HepG2 (cell line): ENCODE results near the gene CTNNBL1. TPM values are rescaled to one million over a fixed set of nuclear protein-coding genes. Genes with fewer than 3 reads are reported as not detected.

Experiments used
- AFF4 ChIP-seq: sonication (generic); formaldehyde crosslinking; IDR thresholded peaks from 2 replicates; pipeline ENCODE4 v1.4.0; 2020; ENCODE audit warnings: missing genetic modification reagents
- DRAP1 ChIP-seq: IDR thresholded peaks from 2 replicates; pipeline ENCODE4 v1.6.1; 2016; ENCODE audit warnings: missing genetic modification reagents, missing compliant biosample characterization
- MXD1 ChIP-seq: sonication (generic); formaldehyde crosslinking; IDR thresholded peaks from 2 replicates; pipeline ENCODE4 v1.4.0; 2020; ENCODE audit warnings: mild to moderate bottlenecking, missing genetic modification reagents
- PLSCR1 ChIP-seq: sonication (generic); formaldehyde crosslinking; IDR thresholded peaks from 2 replicates; pipeline ENCODE4 v1.5.0; 2020; ENCODE audit warnings: missing genetic modification reagents, mild to moderate bottlenecking, borderline replicate concordance
- RARG ChIP-seq: sonication (generic); formaldehyde crosslinking; IDR thresholded peaks from 2 replicates; pipeline ENCODE4 v1.4.0; 2020; ENCODE audit warnings: low read depth, mild to moderate bottlenecking, missing genetic modification reagents
- TCF7L2 ChIP-seq: IDR thresholded peaks from 2 replicates; pipeline ENCODE4 v1.6.1; 2011; ENCODE audit warnings: mild to moderate bottlenecking, low read depth, low read length, moderate library complexity
- ZNF20 ChIP-seq: sonication (generic); formaldehyde crosslinking; IDR thresholded peaks from 2 replicates; pipeline ENCODE4 v1.4.0; 2020; ENCODE audit warnings: mild to moderate bottlenecking, moderate library complexity, missing genetic modification reagents
- ZNF496 ChIP-seq: sonication (generic); formaldehyde crosslinking; IDR thresholded peaks from 2 replicates; pipeline ENCODE4 v1.8.1; 2023; ENCODE audit warnings: mild to moderate bottlenecking, moderate library complexity, missing genetic modification reagents; ENCODE audit not compliant: insufficient replicate concordance
- ZNF784 ChIP-seq: sonication (generic); formaldehyde crosslinking; IDR thresholded peaks from 2 replicates; pipeline ENCODE4 v1.5.1; 2020; ENCODE audit warnings: missing genetic modification reagents, mild to moderate bottlenecking, borderline replicate concordance
- polyA plus RNA-seq, 8 experiments: library from polyadenylated mRNA; depleted of rRNA in 3 of 8; stranded (reverse) in 7 of 8; unstranded in 1 of 8; fragments of >200 nt; fragmentation: Illumina TruSeq in 4 of 8; extraction: Trizol in 4 of 8; gene quantifications; 2 replicates each; pipeline versions ENCODE4 v1.2.1 to v1.2.3, GENCODE V29; 2011 to 2016; ENCODE audit warnings: low read depth in 4 of 8, missing spikeins in 1 of 8, mixed read lengths in 1 of 8; ENCODE audit not compliant: insufficient read depth in 1 of 8
- total RNA-seq, 5 experiments: library from RNA; depleted of rRNA; stranded (reverse); fragments of >200 nt; fragmentation: Illumina TruSeq; extraction: Trizol; gene quantifications; 2 replicates each; pipeline ENCODE4 v1.2.3, GENCODE V29; 2016; ENCODE audit warnings: low read depth in 1 of 5

The CTNNBL1 gene
- total and polyA plus RNA-seq, 2 of the 13 experiments (the other 11 are each of a cell fraction or from before 2014, with no cell fraction given) = 49.3 to 94.6 TPM

- TF ChIP-seq TCF7L2 (no peak), DRAP1 (CRISPR knock-in tag) (no peak), AFF4 (CRISPR knock-in tag) (no peak), PLSCR1 (no peak), RARG (CRISPR knock-in tag) (no peak), MXD1 (no peak), ZNF496 (CRISPR knock-in tag) (no peak), ZNF20 (CRISPR knock-in tag) (no peak), ZNF784 (no peak)
These were observed 122.2 kb downstream of the CTNNBL1 start (continued) for GRCh38 chr20:37816003-37816402.
